HCT116 (cell line): Measurements from ENCODE around the gene RPTOR.

Experiments used
- TF ChIP-seq, protein P1 (sequence below), 3 experiments: fragments of 200-600 bp in 1 of 3; sonication (generic) in 1 of 3; IDR thresholded peaks in 2 of 3; conservative IDR thresholded peaks in 1 of 3; 2 replicates each; pipeline ENCODE4 v1.5.1; 2012 to 2017; ENCODE audit warnings: low read depth in 2 of 3, low read length in 2 of 3, antibody characterized with exemption in 1 of 3, borderline replicate concordance in 1 of 3, control low read depth in 1 of 3, mild to moderate bottlenecking in 1 of 3, mixed read lengths in 1 of 3, mixed run types in 1 of 3, moderate library complexity in 1 of 3; ENCODE audit not compliant: insufficient read depth in 1 of 3
- TF ChIP-seq, protein P2 (sequence below): IDR thresholded peaks from 2 replicates; pipeline ENCODE4 v1.6.1; 2012

DNA sequence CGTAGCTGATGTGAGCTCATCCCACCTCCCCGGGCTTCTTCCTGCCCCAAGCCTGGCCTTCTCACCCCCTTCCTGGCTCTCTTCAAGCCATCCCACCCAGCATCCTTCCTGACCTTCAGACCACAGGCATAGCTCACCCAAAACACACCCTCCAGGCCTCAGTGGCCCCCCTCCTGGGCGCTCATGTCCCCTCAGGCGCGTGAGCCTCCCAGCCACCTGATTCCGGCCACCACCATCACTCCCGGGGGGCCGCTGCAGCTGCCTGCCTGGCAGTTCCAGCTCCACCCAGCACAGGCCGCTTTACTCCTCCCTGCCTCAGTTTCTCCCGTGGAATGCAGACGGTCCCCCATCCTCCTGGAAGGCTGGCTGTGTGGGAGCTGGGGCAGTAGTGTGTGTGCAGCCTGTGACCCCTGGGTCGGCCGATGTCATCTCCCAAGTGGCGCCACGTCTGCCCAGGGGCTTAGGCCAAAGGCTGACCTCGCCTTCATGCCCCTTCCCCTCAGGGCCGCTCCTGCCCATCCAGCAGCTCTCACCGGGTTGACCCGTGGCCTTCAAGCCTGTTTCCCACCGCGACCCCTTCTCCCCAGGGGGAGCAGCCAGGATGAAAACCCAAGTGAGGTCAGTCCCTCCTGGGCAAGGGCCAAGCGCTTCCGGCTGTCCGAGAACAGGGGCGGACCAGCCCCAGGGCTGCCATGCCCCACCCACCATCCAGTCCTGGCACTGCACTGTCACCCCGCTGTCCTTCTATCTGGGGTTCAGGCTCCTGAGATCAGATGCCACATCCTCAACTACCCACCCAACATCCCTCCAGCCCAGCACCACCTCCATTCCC is 435.1 kb downstream of the RPTOR start:
- TF ChIP-seq, protein P1, sequence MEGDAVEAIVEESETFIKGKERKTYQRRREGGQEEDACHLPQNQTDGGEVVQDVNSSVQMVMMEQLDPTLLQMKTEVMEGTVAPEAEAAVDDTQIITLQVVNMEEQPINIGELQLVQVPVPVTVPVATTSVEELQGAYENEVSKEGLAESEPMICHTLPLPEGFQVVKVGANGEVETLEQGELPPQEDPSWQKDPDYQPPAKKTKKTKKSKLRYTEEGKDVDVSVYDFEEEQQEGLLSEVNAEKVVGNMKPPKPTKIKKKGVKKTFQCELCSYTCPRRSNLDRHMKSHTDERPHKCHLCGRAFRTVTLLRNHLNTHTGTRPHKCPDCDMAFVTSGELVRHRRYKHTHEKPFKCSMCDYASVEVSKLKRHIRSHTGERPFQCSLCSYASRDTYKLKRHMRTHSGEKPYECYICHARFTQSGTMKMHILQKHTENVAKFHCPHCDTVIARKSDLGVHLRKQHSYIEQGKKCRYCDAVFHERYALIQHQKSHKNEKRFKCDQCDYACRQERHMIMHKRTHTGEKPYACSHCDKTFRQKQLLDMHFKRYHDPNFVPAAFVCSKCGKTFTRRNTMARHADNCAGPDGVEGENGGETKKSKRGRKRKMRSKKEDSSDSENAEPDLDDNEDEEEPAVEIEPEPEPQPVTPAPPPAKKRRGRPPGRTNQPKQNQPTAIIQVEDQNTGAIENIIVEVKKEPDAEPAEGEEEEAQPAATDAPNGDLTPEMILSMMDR (IDR thresholded peaks at IDR 0.05 in 2 of 3, conservative IDR thresholded peaks at IDR 0.05 in 1 of 3; ENCODE audit: borderline replicate concordance in 1 of 3, insufficient read depth in 1 of 3, low read depth in 2 of 3, low read length in 2 of 3): no peak
- TF ChIP-seq, protein P2, sequence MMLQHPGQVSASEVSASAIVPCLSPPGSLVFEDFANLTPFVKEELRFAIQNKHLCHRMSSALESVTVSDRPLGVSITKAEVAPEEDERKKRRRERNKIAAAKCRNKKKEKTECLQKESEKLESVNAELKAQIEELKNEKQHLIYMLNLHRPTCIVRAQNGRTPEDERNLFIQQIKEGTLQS: no peak
